HCT116 (cell line): ENCODE results near the gene KIF1A.

Experiments
- CEBPB ChIP-seq: IDR thresholded peaks from 2 replicates; pipeline ENCODE4 v1.6.1; 2012; ENCODE audit warnings: low read depth
- POLR2A ChIP-seq: IDR thresholded peaks from 2 replicates; pipeline ENCODE4 v1.7.0; 2011; ENCODE audit warnings: borderline replicate concordance; ENCODE audit not compliant: insufficient read depth, insufficient read length; ENCODE audit errors: extremely low read depth
- TF ChIP-seq, protein P1 (sequence below), 3 experiments: fragments of 200-600 bp in 1 of 3; sonication (generic) in 1 of 3; IDR thresholded peaks in 2 of 3; conservative IDR thresholded peaks in 1 of 3; 2 replicates each; pipeline ENCODE4 v1.5.1; 2012 to 2017; ENCODE audit warnings: low read depth in 2 of 3, low read length in 2 of 3, antibody characterized with exemption in 1 of 3, borderline replicate concordance in 1 of 3, control low read depth in 1 of 3, mild to moderate bottlenecking in 1 of 3, mixed read lengths in 1 of 3, mixed run types in 1 of 3, moderate library complexity in 1 of 3; ENCODE audit not compliant: insufficient read depth in 1 of 3

DNA sequence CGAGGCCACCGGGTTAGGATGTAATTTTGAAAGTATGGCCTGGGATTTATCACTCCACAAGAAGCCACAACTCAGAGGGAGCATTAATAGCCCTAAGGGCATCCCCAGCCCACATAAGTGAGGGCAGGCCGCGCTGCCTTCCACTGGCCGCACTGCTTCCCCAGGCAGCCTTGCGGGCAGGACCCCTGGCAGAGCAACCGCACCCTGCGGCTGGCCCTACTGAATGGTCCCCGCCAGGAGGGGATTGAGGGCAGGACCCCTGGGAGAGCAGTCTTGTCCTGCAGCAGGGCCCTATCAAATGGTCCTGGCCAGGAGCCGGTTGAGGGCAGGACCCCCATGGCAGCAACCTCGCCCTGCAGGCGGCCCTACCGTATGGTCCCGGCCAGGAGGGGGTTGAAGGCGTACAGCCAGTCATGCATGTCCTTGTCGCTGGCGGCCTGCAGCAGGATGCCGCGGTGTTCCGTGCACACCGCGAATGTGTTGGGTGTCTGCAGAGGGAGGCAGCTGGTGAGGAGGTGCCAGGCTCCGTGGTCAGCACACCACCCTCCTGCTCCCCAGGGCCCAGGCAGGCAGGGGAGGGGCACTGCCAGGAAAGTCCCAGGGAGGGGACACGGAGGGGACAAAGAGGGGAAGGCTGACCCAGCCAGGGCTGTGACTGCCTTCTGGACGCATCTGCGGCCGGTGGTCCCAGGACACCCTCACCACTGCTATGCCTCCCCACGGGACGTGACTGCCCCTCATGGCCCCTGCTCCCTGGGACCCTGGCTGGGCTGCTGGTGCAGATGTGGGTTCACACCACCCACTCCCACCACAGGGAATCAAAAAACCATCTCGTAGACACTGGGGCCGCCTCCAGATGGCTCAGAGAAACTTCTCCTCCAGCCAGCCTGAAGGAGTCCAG lies 102.1 kb downstream of the KIF1A start:
- TF ChIP-seq, protein P1, sequence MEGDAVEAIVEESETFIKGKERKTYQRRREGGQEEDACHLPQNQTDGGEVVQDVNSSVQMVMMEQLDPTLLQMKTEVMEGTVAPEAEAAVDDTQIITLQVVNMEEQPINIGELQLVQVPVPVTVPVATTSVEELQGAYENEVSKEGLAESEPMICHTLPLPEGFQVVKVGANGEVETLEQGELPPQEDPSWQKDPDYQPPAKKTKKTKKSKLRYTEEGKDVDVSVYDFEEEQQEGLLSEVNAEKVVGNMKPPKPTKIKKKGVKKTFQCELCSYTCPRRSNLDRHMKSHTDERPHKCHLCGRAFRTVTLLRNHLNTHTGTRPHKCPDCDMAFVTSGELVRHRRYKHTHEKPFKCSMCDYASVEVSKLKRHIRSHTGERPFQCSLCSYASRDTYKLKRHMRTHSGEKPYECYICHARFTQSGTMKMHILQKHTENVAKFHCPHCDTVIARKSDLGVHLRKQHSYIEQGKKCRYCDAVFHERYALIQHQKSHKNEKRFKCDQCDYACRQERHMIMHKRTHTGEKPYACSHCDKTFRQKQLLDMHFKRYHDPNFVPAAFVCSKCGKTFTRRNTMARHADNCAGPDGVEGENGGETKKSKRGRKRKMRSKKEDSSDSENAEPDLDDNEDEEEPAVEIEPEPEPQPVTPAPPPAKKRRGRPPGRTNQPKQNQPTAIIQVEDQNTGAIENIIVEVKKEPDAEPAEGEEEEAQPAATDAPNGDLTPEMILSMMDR (IDR thresholded peaks at IDR 0.05 in 2 of 3, conservative IDR thresholded peaks at IDR 0.05 in 1 of 3; ENCODE audit: borderline replicate concordance in 1 of 3, insufficient read depth in 1 of 3, low read depth in 2 of 3, low read length in 2 of 3), result no peak
- TF ChIP-seq POLR2A, result no peak
- TF ChIP-seq CEBPB, result no peak
